Measurements from ENCODE around the gene THSD4. TPM values are rescaled to one million over a fixed set of nuclear protein-coding genes. Genes with fewer than 3 reads are reported as not detected.

The THSD4 gene
- total and polyA plus RNA-seq, 8 donors, result 15.7 to 43.3 (median 19.1) TPM

- Histone ChIP-seq H3K4me3 (peak overlapping the region; percentile 38 to 57), H3K9me3 (no peaks in the 10 kb centered on the region), H3K36me3 (no peaks in the 10 kb centered on the region), H3K27me3 (peaks cover 0 to 46% of the 10 kb centered on the region in 2 donors), H3K27ac (peak overlapping the region; percentile 82 to 89), H3K4me1 (peaks cover 0 to 19% of the 10 kb centered on the region in 2 donors)
- intact Hi-C loops (cut with DNase I), result loop anchor here in 1 of 2 donors (5.0 kb wide), 1 partner anchor 322 kb away; no protein-coding TSS in a partner anchor
- DNase-seq (peak in 3 of 4 donors; percentile 39 to 86 (median 64)), ATAC-seq (peak; percentile 52)
- no peak for TF ChIP-seq CTCF (IDR thresholded peaks at IDR 0.05)
These were observed 488 bp downstream of the THSD4 start for GRCh38 chr15:71115567-71116351.

- H3K4me1 ChIP-seq, result peaks cover 0 to 19% of the 10 kb centered on the region in 2 donors
- ATAC-seq (peak; percentile 8), DNase-seq (no peak)
- no peaks in the 10 kb centered on the region for H3K36me3 ChIP-seq
- intact Hi-C loops (cut with DNase I), result loop anchor here in 1 of 2 donors (5.0 kb wide), 1 partner anchor 321 kb away; no protein-coding TSS in a partner anchor
- no peaks in the 10 kb centered on the region for H3K9me3 ChIP-seq
- H3K27ac ChIP-seq, result peak overlapping the region; percentile 82 to 89
- peak overlapping the region; percentile 38 to 57 for H3K4me3 ChIP-seq
- peaks cover 0 to 46% of the 10 kb centered on the region in 2 donors for H3K27me3 ChIP-seq
- no peak for TF ChIP-seq CTCF (IDR thresholded peaks at IDR 0.05)
These were observed 1.1 kb downstream of the THSD4 start for GRCh38 chr15:71116366-71116765.

GRCh38 chr15:71116942-71117341, 1.7 kb downstream of the THSD4 start:
- Histone ChIP-seq H3K4me3 (peak overlapping the region in 1 of 2 donors; percentile 57), H3K9me3 (no peaks in the 10 kb centered on the region), H3K36me3 (no peaks in the 10 kb centered on the region), H3K27ac (peak overlapping the region; percentile 82 to 89), H3K4me1 (peaks cover 0 to 19% of the 10 kb centered on the region in 2 donors), H3K27me3 (peaks cover 0 to 46% of the 10 kb centered on the region in 2 donors)
- ATAC-seq (no peak), DNase-seq (no peak)
- intact Hi-C loops (cut with DNase I), result loop anchor here in 1 of 2 donors (5.0 kb wide), 1 partner anchor 320 kb away; no protein-coding TSS in a partner anchor
- TF ChIP-seq CTCF (IDR thresholded peaks at IDR 0.05), result no peak

- intact Hi-C loops (cut with DNase I), result loop anchor here in 1 of 2 donors (5.0 kb wide), 1 partner anchor 319 kb away; no protein-coding TSS in a partner anchor
- TF ChIP-seq CTCF (IDR thresholded peaks at IDR 0.05), result no peak
- Histone ChIP-seq H3K27me3 (peaks cover 0 to 46% of the 10 kb centered on the region in 2 donors), H3K27ac (no peak overlapping the region), H3K4me1 (peaks cover 0 to 19% of the 10 kb centered on the region in 2 donors), H3K4me3 (no peak overlapping the region), H3K36me3 (no peaks in the 10 kb centered on the region), H3K9me3 (no peaks in the 10 kb centered on the region)
- DNase-seq, result no peak
- no peak for ATAC-seq
These were observed 2.5 kb downstream of the THSD4 start for GRCh38 chr15:71117714-71118305.

GRCh38 chr15:71118345-71118744, 3.1 kb downstream of the THSD4 start:
- H3K4me3 ChIP-seq, result no peak overlapping the region
- no peaks in the 10 kb centered on the region for H3K9me3 ChIP-seq
- no peak overlapping the region for H3K27ac ChIP-seq
- intact Hi-C loops (cut with DNase I), result loop anchor here in 1 of 2 donors (5.0 kb wide), 1 partner anchor 319 kb away; no protein-coding TSS in a partner anchor
- peaks cover 0 to 46% of the 10 kb centered on the region in 2 donors for H3K27me3 ChIP-seq
- TF ChIP-seq CTCF (IDR thresholded peaks at IDR 0.05), result no peak
- H3K36me3 ChIP-seq, result no peaks in the 10 kb centered on the region
- no peak for DNase-seq
- ATAC-seq, result no peak
- peaks cover 0 to 19% of the 10 kb centered on the region in 2 donors for H3K4me1 ChIP-seq
